Islet precursor cell (in vitro differentiated cells): ENCODE results near the gene THOC1.

Experiments
- DNase-seq: peaks from one replicate; pipeline ENCODE4 v3.0.0-alpha.2; 2018

The THOC1 gene

DNA sequence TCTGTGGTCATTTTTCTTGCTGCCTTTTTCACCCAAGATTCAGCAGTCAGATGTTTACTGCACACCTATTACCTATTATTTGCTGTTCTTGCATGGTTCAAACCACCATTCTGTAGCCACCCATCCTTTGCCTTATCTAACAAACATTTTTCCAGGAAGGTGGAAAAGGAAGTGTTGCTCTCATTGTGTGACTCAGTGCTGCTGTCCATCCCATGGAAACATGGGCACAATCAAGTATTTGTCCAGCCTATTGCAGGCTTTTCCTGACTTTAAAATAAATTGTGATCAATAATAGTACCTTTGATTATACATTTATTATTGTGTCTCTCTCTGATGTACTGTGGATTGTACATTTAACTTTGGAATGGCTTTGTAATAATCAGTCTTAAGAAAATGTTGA, 56.3 kb downstream of the THOC1 start:
- DNase-seq = no peak

DNA sequence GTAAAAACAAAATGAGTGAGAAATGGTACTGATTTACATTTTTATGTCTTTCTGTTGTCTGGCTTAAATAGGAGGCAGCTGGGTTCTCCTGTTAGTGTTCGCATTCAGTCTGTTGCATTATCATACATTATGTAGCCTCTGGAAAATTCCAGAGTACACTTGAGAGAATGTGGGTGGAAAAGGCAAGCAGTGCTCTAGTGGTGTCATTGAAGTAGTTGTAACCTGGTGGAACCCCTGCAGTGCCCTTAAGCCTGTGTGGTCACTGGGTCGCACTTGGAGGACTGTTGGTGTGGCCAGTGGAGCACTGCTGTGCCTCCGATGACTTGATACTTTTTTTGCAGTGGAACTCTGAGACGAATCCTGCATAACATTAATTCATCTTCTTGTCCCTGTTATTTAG, 57.1 kb downstream of the THOC1 start:
- no peak for DNase-seq

DNA sequence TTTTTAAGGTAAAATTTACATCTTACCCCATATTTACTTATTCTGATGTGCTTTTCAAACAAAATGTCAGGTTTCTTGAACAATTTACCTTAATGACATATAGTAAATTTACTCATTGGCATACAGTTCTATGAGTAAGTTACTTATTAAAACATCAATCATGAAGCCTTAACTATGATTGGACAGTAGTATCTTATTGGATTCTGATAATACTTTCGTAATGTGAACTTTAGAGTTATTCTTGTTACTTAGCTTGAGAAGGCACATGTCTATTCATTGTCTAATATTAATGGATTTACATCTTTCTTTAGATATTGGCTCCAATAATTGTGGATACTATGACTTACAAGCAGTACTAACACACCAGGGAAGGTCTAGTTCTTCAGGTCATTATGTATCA, 57.8 kb downstream of the THOC1 start:
- no peak for DNase-seq

DNA sequence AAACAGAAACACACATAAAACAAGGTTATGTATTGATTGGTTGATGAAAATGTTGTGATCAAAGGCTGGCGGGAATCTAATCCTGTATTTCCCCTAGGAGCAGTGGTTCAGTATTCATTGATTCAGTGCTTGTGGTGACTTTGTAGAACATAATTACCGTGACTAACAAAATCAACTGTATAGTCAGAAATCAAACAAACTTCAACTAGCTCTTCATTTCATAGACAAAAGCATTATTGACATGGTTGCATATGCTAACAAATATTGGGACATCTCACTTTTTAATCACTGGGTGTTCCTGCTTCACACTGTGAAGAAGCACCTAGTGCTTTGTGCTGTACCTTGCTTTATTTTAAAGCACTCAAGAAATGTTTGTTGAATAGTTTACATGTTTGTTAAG, 68.1 kb downstream of the THOC1 start:
- no peak for DNase-seq

DNA sequence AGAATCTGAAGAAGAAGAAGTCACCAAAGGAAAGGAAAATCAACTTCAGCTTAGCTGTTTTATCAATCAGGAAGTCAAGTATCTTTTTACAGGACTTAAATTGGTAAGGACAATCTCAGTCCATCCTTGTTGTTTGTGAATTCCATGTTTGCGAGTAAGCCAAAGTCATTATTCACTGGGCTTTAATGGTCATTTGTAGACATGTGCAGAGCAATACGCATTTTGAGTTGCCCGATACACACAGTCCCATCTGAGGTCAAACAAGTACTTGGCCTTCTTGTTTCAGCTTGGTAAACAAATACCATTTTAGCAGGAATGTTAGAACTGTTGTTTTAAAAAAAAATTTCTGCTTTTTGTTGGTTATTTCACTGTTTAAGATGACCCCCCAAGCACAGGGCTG, 68.6 kb downstream of the THOC1 start:
- DNase-seq = no peak

DNA sequence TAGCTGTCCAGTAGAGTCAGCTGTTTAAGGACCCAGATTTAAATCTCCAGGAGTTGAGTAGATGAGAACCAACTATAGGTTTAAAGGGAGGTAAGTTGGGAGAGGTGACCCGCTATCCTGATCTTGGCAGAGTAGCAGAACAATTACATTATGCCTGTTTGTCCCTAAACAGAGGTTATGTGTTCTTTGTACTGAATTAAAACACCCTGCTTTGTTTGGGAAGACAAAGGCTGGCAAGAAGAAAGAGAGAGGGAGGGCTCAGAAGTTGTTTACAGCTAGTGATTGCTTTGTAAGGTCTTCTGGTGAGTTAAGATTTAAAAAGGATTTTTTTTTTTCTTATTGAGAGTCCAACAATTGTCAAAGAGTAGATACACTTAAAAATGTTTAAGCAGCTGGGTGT, 72.2 kb downstream of the THOC1 start:
- DNase-seq = no peak

DNA sequence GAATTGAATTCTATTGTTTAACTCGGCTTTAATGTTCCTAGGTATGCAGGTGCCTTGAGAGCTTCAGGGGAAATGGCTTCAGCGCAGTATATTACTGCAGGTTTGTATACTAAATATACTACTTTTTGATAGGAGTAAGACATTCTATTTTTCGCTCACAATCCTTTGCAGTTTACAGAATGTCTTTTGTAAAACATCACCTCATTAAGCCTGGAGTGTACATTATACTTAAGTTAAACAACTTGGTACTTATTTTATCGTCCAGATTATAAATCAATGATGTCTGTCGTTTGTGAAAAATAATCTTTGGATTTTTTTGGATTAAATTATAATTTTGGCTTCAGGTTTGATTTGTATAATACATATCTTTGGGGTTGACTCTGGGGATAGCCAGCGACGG, 75.0 kb downstream of the THOC1 start:
- DNase-seq = no peak

DNA sequence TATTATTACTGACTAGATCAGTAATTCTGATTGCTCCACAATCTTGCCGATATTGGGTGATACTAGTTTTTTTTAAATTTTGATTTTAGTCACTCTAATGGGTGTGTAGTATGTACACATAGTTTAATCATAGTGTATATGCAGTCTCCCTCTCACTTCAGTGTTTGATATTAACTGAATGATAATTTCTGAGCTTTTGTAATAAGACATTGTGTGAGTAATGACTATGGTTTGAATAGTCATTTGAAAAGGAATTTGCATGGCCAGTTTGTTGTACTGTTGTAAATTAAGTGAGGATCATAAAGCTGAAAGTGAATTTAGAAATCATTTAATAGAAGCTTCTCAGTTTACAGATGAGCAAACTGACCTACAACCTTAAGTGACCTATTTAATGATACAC, 76.1 kb downstream of the THOC1 start:
- DNase-seq = no peak

DNA sequence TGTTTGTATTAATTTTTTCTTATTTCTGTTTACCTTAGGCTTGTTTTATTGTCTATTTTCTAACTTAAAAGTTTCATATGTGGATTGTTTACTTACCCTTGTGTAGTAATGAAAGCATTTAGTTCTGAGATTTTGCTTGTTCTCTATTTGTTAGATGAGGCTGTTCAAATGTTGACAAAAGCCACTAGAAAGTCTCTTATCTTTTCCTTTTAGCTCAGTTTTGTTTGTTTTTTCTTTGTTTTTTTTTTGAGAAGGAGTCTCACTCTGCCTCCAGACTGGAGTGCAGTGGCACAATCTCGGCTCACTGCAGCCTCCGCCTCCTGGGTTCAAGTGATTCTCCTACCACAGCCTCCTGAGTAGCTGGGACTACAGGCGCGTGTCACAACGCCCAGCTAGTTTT, 78.6 kb downstream of the THOC1 start:
- no peak for DNase-seq

DNA sequence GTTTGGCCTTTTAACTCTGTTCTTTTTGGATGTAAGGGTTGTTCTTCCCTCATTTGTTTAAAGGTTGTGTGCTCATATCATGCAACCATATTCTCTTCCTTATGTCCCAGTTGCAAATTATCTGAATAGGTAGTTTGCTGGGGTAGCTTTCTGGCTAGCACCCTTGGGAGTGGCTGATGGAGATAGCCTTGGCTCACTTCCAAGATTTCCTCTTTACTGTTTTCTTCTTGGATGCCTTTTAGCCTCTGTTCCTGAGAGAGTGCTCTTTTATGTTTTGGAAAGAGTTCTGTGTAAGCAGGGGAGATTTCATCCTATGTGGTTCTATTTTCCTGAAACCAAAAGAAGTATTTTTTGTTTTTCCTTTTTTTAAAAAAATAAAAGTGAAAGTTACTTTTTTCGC, 84.1 kb downstream of the THOC1 start:
- no peak for DNase-seq

DNA sequence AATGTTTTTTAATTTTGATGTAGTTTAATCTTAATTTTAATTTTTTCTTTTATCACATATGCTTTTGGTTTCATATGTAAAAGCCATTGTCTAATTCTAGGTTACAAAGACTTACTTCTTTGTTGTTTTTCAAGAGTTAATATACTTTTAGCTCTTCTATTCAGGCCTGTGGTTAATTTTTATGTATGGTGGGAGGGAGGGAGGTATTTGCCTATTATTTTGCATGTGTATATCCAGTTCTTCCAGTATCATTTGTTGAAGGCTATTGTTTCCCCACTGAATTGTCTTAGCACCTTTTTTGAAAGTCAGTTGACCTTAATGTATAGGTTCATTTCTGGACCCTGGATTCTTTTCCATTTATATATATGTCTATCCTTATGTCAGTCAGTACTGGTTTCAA, 86.1 kb downstream of the THOC1 start:
- DNase-seq = no peak

DNA sequence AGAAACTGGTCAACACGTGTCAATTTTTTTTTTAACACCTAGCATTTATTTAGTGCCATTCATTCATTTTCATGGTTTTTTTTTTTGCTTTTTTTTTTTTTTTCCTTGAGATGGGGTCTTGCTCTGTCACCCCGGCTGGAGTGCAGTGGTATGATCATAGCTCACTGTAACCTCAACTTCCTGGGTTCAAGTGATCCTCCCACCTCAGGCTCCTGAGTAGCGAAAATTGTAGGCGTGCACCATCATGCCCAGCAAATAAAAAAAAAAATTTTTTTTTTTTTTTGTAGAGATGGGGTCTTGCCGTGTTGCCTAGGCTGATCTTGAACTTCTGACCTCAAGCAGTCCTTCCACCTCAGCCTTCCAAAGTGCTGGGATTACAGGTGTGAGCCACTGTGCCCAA, 88.3 kb downstream of the THOC1 start:
- no peak for DNase-seq

DNA sequence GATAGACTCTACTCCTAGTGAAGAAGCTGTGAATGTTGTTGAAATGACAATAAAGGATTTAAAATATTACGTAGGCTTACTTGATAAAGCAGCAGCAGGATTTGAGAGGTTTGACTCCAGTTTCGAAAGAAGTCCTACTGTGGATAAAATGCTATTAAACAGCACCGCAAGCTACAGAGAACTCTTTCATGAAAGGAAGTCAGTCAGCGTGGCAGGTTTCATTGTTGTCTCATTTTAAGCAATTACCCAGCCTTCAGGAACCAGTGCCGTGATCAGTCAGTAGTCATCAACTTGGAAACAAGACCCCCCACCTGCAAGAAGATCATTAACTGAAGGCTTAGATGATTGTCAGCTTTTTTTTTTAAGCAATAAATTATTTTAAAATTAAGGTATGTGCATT, 95.5 kb downstream of the THOC1 start:
- DNase-seq = no peak
